Measurements from ENCODE around the gene GPN2. TPM values are rescaled to one million over a fixed set of nuclear protein-coding genes. Genes with fewer than 3 reads are reported as not detected.

GPN2 gene
- total and polyA plus RNA-seq, 9 of the 15 experiments (the other 6 are each of a cell fraction or from before 2014, with no cell fraction given) = 9.9 to 58.8 (median 20.4) TPM

DNA sequence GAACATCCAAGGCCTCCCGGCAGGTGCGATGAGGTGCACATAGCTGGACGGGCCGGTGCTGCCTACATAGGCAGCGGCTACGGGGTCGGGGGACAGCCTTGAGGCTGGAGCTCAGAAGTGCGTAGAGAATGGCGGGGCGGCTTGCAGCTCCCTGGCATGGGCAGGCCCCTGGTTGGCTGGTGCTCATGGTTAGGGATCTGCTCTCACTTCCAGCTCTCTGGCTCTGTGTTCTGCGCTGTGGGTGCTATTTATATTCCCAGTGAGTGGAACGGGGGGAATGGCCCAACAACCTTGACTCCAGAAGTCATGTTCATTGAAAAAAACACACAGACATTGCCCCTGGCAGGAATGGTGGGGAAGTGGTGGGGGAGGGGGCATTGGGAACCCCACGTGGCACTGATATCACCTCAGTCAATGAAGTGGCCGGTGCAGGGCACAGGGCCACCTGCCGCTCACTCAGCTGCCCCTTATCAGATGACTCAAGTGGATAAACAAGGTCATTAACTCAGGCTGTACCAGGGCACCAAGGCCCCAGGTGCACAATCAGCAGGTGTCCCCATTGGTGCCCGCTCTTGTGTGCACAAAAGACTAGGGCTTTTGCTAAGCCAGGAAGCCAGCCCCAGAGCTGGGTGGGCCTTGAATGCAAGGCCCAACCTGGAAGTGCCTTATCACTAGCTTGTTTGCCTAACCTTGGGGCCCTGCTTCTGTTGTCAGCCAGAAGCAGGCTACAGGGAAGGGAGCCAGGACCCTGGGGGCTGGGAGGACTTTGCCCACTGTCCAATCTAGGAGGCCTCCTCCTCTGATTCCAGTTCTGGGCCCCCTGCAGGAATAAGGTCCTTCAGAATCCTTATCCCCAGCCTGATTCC, 23.9 kb upstream of the GPN2 start, which contains the start of gene NR0B2 (continued):
- TF ChIP-seq, protein P1, sequence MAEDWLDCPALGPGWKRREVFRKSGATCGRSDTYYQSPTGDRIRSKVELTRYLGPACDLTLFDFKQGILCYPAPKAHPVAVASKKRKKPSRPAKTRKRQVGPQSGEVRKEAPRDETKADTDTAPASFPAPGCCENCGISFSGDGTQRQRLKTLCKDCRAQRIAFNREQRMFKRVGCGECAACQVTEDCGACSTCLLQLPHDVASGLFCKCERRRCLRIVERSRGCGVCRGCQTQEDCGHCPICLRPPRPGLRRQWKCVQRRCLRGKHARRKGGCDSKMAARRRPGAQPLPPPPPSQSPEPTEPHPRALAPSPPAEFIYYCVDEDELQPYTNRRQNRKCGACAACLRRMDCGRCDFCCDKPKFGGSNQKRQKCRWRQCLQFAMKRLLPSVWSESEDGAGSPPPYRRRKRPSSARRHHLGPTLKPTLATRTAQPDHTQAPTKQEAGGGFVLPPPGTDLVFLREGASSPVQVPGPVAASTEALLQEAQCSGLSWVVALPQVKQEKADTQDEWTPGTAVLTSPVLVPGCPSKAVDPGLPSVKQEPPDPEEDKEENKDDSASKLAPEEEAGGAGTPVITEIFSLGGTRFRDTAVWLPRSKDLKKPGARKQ (CRISPR knock-in tag; IDR thresholded peaks at IDR 0.05) = no peak
- TF ChIP-seq, protein P2, sequence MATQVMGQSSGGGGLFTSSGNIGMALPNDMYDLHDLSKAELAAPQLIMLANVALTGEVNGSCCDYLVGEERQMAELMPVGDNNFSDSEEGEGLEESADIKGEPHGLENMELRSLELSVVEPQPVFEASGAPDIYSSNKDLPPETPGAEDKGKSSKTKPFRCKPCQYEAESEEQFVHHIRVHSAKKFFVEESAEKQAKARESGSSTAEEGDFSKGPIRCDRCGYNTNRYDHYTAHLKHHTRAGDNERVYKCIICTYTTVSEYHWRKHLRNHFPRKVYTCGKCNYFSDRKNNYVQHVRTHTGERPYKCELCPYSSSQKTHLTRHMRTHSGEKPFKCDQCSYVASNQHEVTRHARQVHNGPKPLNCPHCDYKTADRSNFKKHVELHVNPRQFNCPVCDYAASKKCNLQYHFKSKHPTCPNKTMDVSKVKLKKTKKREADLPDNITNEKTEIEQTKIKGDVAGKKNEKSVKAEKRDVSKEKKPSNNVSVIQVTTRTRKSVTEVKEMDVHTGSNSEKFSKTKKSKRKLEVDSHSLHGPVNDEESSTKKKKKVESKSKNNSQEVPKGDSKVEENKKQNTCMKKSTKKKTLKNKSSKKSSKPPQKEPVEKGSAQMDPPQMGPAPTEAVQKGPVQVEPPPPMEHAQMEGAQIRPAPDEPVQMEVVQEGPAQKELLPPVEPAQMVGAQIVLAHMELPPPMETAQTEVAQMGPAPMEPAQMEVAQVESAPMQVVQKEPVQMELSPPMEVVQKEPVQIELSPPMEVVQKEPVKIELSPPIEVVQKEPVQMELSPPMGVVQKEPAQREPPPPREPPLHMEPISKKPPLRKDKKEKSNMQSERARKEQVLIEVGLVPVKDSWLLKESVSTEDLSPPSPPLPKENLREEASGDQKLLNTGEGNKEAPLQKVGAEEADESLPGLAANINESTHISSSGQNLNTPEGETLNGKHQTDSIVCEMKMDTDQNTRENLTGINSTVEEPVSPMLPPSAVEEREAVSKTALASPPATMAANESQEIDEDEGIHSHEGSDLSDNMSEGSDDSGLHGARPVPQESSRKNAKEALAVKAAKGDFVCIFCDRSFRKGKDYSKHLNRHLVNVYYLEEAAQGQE (IDR thresholded peaks at IDR 0.05; ENCODE audit: borderline replicate concordance) = no peak
- TF ChIP-seq, protein P2 (CRISPR knock-in tag; IDR thresholded peaks at IDR 0.05; ENCODE audit: low read depth) = peak; percentile 36; the same call in 1 of the 2 replicates
- TF ChIP-seq HNRNPK (IDR thresholded peaks at IDR 0.05; ENCODE audit: low read depth, low read length, poor library complexity, severe bottlenecking) = no peak
- TF ChIP-seq, protein P3, sequence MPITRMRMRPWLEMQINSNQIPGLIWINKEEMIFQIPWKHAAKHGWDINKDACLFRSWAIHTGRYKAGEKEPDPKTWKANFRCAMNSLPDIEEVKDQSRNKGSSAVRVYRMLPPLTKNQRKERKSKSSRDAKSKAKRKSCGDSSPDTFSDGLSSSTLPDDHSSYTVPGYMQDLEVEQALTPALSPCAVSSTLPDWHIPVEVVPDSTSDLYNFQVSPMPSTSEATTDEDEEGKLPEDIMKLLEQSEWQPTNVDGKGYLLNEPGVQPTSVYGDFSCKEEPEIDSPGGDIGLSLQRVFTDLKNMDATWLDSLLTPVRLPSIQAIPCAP (CRISPR knock-in tag; IDR thresholded peaks at IDR 0.05; ENCODE audit: borderline replicate concordance) = no peak

Data from K562 (cell line).